Brain microvascular endothelial cell (primary cell): Measurements from ENCODE around the gene NECAB2.

Experiments used
- DNase-seq: peaks from one replicate; pipeline ENCODE4 v3.0.0-alpha.2; 2020
- H3K27ac ChIP-seq: fragments of 250-450 bp; sonication (Bioruptor Pico); 2 replicates; pipeline ENCODE4 v1.5.1; 2020; ENCODE audit warnings: mild to moderate bottlenecking, moderate library complexity
- H3K27me3 ChIP-seq: fragments of 250-450 bp; sonication (Bioruptor Pico); replicated peaks from 2 replicates; pipeline ENCODE4 v1.5.1; 2020; ENCODE audit warnings: mild to moderate bottlenecking
- H3K36me3 ChIP-seq: fragments of 250-450 bp; sonication (Bioruptor Pico); replicated peaks from 2 replicates; pipeline ENCODE4 v1.5.1; 2020; ENCODE audit warnings: mild to moderate bottlenecking
- H3K4me3 ChIP-seq: 2 replicates; pipeline ENCODE4 v1.5.1; 2011; ENCODE audit warnings: low read depth, mild to moderate bottlenecking, control low read depth, low read length, moderate library complexity
- in situ Hi-C: cut with HindIII; loops from 2 replicates; pipeline ENCODE4 v1.10.0; 2017; ENCODE audit warnings: low sequenced_read_pairs, low pct_ligation_motif_present
- TF ChIP-seq, protein P1 (sequence below): IDR thresholded peaks from 2 replicates; pipeline ENCODE4 v1.5.1; 2011; ENCODE audit warnings: low read depth, mild to moderate bottlenecking, moderate library complexity, low read length, control low read depth, inconsistent platforms; ENCODE audit errors: missing control alignments

NECAB2 gene

DNA sequence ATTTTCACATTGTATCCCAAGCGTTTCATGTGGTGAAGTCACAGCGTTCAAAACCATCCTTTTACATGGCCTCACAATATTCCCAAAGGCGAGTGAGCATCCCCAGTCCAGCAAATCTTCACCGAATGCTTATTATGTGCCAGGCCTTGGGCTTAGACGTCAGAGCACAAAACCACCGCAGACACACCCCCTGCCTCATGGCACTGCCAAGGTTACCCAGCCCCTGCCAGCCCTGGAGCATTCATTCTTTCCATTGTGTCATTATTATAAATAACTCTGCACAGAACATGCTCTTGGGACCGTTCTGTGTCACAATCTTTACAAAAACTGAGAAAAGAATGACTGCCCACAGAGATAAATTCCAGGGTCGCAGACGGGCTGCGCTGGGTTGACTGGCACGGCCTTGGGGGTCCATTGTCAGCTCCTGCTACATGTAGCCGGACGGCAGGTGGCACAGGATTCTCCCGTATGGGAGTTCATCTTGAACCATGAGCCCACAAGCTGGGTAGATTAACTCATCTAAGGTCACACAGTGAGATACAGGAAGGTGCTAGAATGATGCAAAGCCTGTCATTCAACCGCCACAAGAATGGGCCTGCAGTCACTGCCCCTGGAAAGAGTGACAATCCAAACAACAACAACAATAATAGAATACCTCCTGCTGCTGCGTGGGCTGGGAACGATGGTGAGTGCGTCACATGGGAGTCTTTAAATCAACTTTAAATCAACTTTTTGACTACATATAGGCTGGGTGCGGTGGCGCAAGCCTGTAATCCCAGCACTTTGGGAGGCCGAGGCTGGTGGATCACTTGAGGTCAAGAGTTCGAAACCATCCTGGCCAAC is 4.5 kb upstream of the NECAB2 start:
- H3K36me3 ChIP-seq: peaks cover 17% of the 10 kb centered on the region
- TF ChIP-seq, protein P1, sequence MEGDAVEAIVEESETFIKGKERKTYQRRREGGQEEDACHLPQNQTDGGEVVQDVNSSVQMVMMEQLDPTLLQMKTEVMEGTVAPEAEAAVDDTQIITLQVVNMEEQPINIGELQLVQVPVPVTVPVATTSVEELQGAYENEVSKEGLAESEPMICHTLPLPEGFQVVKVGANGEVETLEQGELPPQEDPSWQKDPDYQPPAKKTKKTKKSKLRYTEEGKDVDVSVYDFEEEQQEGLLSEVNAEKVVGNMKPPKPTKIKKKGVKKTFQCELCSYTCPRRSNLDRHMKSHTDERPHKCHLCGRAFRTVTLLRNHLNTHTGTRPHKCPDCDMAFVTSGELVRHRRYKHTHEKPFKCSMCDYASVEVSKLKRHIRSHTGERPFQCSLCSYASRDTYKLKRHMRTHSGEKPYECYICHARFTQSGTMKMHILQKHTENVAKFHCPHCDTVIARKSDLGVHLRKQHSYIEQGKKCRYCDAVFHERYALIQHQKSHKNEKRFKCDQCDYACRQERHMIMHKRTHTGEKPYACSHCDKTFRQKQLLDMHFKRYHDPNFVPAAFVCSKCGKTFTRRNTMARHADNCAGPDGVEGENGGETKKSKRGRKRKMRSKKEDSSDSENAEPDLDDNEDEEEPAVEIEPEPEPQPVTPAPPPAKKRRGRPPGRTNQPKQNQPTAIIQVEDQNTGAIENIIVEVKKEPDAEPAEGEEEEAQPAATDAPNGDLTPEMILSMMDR: no peak
- H3K27me3 ChIP-seq: no peaks in the 10 kb centered on the region
- H3K4me3 ChIP-seq: no peak overlapping the region
- DNase-seq: no peak
- H3K27ac ChIP-seq: no peak overlapping the region
- in situ Hi-C loops: no loop called here

DNA sequence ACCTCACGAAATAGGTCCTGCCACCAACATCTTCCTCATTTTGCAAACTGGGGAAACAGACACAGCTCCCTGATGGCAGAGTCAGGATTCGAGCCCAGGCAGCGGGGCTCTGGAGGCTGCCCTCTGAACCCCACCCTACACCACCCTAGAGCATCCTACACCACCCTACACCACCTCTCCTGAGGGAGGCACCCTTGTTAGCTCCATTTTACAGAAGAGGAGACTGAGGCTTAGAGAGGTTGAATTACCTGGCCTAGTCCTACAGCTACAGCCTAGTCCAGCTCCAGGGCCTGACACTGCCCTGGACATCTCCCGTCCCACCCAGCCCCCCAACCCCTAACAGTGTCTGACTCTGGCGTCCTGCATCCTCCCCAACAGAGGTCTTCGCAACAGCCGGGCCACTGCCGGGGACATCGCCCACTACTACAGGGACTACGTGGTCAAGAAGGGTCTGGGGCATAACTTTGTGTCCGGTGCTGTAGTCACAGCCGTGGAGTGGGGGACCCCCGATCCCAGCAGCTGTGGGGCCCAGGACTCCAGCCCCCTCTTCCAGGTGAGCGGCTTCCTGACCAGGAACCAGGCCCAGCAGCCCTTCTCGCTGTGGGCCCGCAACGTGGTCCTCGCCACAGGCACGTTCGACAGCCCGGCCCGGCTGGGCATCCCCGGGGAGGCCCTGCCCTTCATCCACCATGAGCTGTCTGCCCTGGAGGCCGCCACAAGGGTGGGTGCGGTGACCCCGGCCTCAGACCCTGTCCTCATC is 3.2 kb upstream of the NECAB2 start:
- H3K4me3 ChIP-seq: no peak overlapping the region
- H3K36me3 ChIP-seq: peaks cover 13% of the 10 kb centered on the region
- TF ChIP-seq, protein P1: no peak
- H3K27ac ChIP-seq: no peak overlapping the region
- in situ Hi-C loops: no loop called here
- H3K27me3 ChIP-seq: peaks cover 11% of the 10 kb centered on the region
- no peak for DNase-seq

DNA sequence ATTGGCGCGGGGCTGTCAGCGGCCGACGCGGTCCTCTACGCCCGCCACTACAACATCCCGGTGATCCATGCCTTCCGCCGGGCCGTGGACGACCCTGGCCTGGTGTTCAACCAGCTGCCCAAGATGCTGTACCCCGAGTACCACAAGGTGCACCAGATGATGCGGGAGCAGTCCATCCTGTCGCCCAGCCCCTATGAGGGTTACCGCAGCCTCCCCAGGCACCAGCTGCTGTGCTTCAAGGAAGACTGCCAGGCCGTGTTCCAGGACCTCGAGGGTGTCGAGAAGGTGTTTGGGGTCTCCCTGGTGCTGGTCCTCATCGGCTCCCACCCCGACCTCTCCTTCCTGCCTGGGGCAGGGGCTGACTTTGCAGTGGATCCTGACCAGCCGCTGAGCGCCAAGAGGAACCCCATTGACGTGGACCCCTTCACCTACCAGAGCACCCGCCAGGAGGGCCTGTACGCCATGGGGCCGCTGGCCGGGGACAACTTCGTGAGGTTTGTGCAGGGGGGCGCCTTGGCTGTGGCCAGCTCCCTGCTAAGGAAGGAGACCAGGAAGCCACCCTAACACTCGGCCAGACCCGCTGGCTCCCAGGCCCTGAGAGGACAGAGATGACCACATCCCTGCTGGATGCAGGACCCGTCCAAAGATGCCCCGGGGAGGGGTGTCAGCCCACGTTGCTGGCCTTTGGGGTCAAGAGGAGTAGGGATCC is 2.4 kb upstream of the NECAB2 start:
- in situ Hi-C loops: no loop called here
- TF ChIP-seq, protein P1: no peak
- Histone ChIP-seq H3K36me3 (peaks cover 8% of the 10 kb centered on the region), H3K27ac (no peak overlapping the region), H3K27me3 (peaks cover 12% of the 10 kb centered on the region), H3K4me3 (no peak overlapping the region)
- no peak for DNase-seq

DNA sequence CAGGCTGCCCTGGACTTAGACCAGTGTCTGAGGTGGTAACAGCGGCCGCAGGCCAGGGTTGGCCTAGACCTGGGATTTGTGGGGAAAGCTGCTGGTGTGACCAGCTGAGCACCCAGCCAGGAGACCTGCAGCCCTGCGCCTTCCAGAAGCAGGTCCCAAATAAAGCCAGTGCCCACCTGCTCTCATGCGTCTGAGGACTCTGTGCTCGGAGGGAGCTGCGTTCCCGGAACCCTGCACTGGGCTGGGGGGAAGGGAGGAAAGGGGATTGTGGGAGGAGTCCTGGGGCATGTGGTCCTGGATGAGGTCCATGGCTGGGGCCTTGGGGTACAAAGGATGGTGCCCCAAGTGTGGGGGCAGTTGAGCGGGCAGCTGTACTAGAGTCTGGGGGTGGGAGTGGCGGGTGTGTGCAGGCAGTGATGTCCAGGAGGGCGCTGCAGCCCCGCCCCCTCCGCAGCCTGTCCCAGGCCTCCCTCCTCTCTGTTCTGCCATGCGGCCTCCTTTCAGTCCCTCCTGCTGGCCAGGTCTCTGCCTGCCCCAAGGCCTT is 1.8 kb upstream of the NECAB2 start:
- TF ChIP-seq, protein P1: no peak
- no peak overlapping the region for H3K27ac ChIP-seq
- in situ Hi-C loops: no loop called here
- no peak for DNase-seq
- peaks cover 2% of the 10 kb centered on the region for H3K36me3 ChIP-seq
- H3K27me3 ChIP-seq: peaks cover 12% of the 10 kb centered on the region
- H3K4me3 ChIP-seq: no peak overlapping the region

DNA sequence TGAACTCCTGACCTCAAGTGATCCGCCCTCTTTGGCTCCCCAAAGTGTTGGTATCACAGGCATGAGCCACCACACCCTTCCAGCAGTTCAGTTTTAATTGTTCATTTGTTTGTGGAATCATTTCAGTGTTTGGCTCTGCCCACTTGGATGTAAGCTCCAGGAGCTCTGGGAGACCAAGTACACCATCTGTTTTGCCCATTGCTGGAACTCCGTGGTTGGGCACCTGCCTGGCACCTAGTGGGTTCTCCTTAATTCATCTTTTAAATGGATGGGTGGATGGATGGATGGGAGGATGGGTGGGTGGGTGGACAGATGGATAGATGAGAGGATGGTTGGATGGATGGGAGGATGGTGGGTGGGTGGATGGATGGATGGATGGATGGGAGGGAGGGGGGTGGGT is 953 bp upstream of the NECAB2 start:
- H3K36me3 ChIP-seq: peaks cover 2% of the 10 kb centered on the region
- peaks cover 12% of the 10 kb centered on the region for H3K27me3 ChIP-seq
- in situ Hi-C loops: no loop called here
- TF ChIP-seq, protein P1: no peak
- H3K4me3 ChIP-seq: no peak overlapping the region
- no peak for DNase-seq
- no peak overlapping the region for H3K27ac ChIP-seq
